ENCODE results near the gene ARRDC5. TPM values are rescaled to one million over a fixed set of nuclear protein-coding genes. Genes with fewer than 3 reads are reported as not detected.
A peak's percentile ranks its signal among the peaks of the same experiment; 100 is the strongest.

The ARRDC5 gene
- total and polyA plus RNA-seq, 2 of the 13 experiments (the other 11 are each of a cell fraction or from before 2014, with no cell fraction given), result not detected

- no peak for TF ChIP-seq RAD51 (IDR thresholded peaks at IDR 0.05; ENCODE audit: borderline replicate concordance)
- TF ChIP-seq ZSCAN25 (CRISPR knock-in tag; IDR thresholded peaks at IDR 0.05), result peak; percentile 73; the same call in 1 of the 2 replicates
- TF ChIP-seq NCOA5 (CRISPR knock-in tag; IDR thresholded peaks at IDR 0.05), result no peak
- TF ChIP-seq RFXAP (CRISPR knock-in tag; IDR thresholded peaks at IDR 0.05; ENCODE audit: borderline replicate concordance), result no peak
- no peak for TF ChIP-seq SMARCC2 (IDR thresholded peaks at IDR 0.05)
- TF ChIP-seq ZNF460 (CRISPR knock-in tag; IDR thresholded peaks at IDR 0.05; ENCODE audit: borderline replicate concordance), result peak; percentile 88
- TF ChIP-seq, protein P1, sequence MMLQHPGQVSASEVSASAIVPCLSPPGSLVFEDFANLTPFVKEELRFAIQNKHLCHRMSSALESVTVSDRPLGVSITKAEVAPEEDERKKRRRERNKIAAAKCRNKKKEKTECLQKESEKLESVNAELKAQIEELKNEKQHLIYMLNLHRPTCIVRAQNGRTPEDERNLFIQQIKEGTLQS (CRISPR knock-in tag; IDR thresholded peaks at IDR 0.05), result peak; percentile 98
- peak; percentile 72 for TF ChIP-seq ZKSCAN8 (CRISPR knock-in tag; IDR thresholded peaks at IDR 0.05; ENCODE audit: borderline replicate concordance)
- no peak for TF ChIP-seq ARHGAP35 (CRISPR knock-in tag; IDR thresholded peaks at IDR 0.05; ENCODE audit: borderline replicate concordance)
- TF ChIP-seq ZNF83 (CRISPR knock-in tag; IDR thresholded peaks at IDR 0.05; ENCODE audit: borderline replicate concordance), result no peak
- TF ChIP-seq, protein P2, sequence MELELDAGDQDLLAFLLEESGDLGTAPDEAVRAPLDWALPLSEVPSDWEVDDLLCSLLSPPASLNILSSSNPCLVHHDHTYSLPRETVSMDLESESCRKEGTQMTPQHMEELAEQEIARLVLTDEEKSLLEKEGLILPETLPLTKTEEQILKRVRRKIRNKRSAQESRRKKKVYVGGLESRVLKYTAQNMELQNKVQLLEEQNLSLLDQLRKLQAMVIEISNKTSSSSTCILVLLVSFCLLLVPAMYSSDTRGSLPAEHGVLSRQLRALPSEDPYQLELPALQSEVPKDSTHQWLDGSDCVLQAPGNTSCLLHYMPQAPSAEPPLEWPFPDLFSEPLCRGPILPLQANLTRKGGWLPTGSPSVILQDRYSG (CRISPR knock-in tag; IDR thresholded peaks at IDR 0.05), result no peak
- TF ChIP-seq SNRNP70 (IDR thresholded peaks at IDR 0.05; ENCODE audit: low read depth, low read length), result no peak
- no peak for TF ChIP-seq FOXK1 (CRISPR knock-in tag; IDR thresholded peaks at IDR 0.05; ENCODE audit: borderline replicate concordance, low read depth)
- no peak for TF ChIP-seq SP1 (IDR thresholded peaks at IDR 0.05)
- TF ChIP-seq SP1 (CRISPR knock-in tag; IDR thresholded peaks at IDR 0.05), result peak; percentile 48; the same call in 1 of the 2 replicates
- TF ChIP-seq SMARCE1 (IDR thresholded peaks at IDR 0.05; ENCODE audit: borderline replicate concordance), result no peak
- no peak for TF ChIP-seq RFX3 (CRISPR knock-in tag; IDR thresholded peaks at IDR 0.05)
- TF ChIP-seq NR2C2 (CRISPR knock-in tag; IDR thresholded peaks at IDR 0.05; ENCODE audit: borderline replicate concordance), result no peak
- no peak for TF ChIP-seq ZIK1 (CRISPR knock-in tag; IDR thresholded peaks at IDR 0.05; ENCODE audit: borderline replicate concordance, low read depth)
- TF ChIP-seq, protein P3, sequence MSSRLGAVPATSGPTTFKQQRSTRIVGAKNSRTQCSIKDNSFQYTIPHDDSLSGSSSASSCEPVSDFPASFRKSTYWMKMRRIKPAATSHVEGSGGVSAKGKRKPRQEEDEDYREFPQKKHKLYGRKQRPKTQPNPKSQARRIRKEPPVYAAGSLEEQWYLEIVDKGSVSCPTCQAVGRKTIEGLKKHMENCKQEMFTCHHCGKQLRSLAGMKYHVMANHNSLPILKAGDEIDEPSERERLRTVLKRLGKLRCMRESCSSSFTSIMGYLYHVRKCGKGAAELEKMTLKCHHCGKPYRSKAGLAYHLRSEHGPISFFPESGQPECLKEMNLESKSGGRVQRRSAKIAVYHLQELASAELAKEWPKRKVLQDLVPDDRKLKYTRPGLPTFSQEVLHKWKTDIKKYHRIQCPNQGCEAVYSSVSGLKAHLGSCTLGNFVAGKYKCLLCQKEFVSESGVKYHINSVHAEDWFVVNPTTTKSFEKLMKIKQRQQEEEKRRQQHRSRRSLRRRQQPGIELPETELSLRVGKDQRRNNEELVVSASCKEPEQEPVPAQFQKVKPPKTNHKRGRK (CRISPR knock-in tag; IDR thresholded peaks at IDR 0.05), result no peak
- peak; percentile 64 for TF ChIP-seq KDM2A (CRISPR knock-in tag; IDR thresholded peaks at IDR 0.05; ENCODE audit: borderline replicate concordance, low read depth)
- TF ChIP-seq ZNF790 (CRISPR knock-in tag; IDR thresholded peaks at IDR 0.05; ENCODE audit: borderline replicate concordance), result no peak
- no peak for TF ChIP-seq ZBTB21 (CRISPR knock-in tag; IDR thresholded peaks at IDR 0.05)
- TF ChIP-seq, protein P4, sequence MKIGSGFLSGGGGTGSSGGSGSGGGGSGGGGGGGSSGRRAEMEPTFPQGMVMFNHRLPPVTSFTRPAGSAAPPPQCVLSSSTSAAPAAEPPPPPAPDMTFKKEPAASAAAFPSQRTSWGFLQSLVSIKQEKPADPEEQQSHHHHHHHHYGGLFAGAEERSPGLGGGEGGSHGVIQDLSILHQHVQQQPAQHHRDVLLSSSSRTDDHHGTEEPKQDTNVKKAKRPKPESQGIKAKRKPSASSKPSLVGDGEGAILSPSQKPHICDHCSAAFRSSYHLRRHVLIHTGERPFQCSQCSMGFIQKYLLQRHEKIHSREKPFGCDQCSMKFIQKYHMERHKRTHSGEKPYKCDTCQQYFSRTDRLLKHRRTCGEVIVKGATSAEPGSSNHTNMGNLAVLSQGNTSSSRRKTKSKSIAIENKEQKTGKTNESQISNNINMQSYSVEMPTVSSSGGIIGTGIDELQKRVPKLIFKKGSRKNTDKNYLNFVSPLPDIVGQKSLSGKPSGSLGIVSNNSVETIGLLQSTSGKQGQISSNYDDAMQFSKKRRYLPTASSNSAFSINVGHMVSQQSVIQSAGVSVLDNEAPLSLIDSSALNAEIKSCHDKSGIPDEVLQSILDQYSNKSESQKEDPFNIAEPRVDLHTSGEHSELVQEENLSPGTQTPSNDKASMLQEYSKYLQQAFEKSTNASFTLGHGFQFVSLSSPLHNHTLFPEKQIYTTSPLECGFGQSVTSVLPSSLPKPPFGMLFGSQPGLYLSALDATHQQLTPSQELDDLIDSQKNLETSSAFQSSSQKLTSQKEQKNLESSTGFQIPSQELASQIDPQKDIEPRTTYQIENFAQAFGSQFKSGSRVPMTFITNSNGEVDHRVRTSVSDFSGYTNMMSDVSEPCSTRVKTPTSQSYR (CRISPR knock-in tag; IDR thresholded peaks at IDR 0.05; ENCODE audit: borderline replicate concordance), result peak; percentile 88
Measured at GRCh38 chr19:4870025-4870700, 32.5 kb downstream of the ARRDC5 start (continued).
